GM08714 (cell line): ENCODE results near the gene ENTPD2.
"Not testable (repeated sequence)": the region's sequence is repeated elsewhere in the genome, so short reads cannot be mapped to it uniquely, and the experiment has no call there.

Experiments used
- H3K4me3 ChIP-seq: fragments of 200-500 bp; sonication (Bioruptor generic); 2 replicates; pipeline ENCODE4 v1.5.1; 2014; ENCODE audit warnings: mild to moderate bottlenecking, low read length, inconsistent platforms
- ZNF274 ChIP-seq: IDR thresholded peaks from 2 replicates; pipeline ENCODE4 v1.6.1; 2012; ENCODE audit warnings: mild to moderate bottlenecking, low read depth, low read length

The ENTPD2 gene

DNA sequence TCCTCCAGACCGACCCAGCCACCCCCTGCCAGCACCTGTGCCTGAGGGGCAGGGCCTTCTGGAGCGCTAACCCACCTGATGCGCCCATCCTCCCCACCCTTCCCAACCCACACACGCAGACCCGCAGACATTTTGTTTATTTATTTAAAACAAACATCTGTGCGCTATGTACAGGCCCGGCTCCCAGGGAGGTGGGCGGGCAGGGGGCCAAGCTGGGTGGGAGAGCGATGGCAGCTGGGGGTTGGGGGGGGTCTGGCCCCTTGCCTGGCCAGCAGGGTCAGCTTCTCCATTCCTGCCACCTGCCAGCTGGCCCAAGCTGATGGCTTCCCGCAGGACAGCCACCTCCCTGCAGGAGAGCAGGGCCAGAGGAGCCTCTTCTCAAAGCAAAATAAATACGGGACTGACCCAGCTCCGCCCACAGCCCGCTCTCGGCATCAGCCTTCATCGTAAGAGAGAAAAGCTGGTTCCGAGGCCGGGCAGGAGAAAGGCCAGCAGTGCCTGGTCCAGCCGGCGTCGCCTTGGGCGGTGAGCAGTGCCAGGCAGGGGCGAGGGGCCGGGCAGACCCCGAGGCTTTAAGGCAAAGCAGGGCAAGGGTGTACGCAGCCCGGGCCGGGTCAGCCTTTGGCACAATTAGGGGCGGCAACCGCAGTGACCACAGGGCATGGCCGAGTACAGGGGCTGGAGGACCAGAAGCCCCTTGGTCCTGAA lies 46.6 kb downstream of the ENTPD2 start:
- H3K4me3 ChIP-seq: no peak overlapping the region
- no peak for TF ChIP-seq ZNF274

DNA sequence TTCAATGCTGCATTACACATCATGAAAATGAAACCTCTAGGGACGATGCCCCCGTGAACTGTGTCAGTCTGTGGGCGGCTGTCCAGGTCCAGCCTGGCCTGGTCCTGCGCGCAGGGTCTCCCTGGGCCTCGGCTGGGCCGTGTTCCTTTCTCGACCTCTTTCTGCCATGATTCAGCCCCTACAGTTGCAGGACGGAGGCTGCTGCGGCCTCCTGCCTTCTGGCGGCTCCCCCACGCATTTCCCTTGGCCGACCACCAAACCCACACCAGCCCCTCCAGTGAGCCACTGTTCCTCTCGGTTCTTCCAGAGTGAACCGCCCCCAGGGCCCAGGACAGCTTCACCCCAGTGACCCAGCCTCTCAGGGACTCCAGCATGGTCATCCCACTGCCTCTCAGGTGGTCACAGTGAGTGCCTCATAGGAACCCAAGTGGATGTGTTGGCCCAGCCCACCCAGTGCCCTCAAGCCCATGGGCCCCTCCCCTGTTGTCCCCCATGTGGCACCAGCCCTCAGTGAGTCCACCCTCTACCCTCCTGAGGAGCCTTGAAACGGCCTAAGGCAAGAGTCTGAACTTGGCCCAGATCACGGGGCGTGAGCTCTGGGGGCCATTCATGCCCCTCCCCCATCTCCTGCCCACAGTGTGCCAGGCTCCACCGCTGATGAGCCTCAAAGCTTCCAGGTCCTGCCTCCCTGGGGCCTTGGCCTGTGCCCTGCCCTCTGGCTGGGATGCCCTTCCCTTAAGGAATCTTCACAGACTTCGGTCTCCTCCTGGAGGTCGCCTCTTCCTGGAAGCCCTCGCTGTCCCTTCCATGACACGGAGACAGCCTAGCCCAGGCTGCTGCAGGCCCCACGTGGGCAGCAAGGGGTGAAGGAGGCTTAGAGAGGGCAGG lies 47.5 kb downstream of the ENTPD2 start:
- no peak for TF ChIP-seq ZNF274
- no peak overlapping the region for H3K4me3 ChIP-seq

DNA sequence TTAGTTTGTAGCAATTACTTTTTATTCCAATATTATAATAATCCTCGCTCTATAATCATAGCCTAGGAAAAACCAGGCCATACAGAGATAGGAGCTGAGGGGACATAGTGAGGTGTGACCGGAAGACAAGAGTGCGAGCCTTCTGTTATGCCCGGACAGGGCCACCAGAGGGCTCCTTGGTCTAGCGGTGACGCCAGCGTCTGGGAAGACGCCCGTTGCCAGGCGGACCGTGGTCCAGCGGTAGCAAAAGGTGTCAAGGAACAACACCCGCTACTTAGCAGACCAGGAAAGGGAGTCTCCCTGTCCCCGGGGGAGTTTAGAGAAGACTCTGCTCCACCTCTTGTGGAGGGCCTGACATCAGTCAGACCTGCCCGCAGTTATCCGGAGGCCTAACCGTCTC lies 49.6 kb downstream of the ENTPD2 start:
- H3K4me3 ChIP-seq: not testable (repeated sequence)

DNA sequence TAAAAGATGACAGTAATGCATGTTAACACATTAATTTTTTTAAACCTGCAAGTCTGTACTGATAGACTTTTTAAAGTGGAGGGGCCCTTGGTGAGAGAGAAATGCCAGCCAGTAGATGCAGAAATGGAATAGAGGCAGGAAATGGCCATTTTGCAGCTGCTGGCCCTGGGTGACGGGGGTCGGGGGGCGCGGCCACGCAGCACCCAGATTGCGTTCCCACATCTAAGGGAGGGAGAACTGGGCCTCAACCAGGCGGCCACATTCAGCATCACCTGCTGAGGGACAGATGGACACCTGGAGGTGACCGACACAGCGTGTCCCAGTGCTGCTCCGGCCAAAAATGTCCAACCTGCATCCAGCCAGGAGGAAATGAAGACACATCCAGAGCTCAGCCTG lies 51.2 kb downstream of the ENTPD2 start:
- TF ChIP-seq ZNF274: no peak

DNA sequence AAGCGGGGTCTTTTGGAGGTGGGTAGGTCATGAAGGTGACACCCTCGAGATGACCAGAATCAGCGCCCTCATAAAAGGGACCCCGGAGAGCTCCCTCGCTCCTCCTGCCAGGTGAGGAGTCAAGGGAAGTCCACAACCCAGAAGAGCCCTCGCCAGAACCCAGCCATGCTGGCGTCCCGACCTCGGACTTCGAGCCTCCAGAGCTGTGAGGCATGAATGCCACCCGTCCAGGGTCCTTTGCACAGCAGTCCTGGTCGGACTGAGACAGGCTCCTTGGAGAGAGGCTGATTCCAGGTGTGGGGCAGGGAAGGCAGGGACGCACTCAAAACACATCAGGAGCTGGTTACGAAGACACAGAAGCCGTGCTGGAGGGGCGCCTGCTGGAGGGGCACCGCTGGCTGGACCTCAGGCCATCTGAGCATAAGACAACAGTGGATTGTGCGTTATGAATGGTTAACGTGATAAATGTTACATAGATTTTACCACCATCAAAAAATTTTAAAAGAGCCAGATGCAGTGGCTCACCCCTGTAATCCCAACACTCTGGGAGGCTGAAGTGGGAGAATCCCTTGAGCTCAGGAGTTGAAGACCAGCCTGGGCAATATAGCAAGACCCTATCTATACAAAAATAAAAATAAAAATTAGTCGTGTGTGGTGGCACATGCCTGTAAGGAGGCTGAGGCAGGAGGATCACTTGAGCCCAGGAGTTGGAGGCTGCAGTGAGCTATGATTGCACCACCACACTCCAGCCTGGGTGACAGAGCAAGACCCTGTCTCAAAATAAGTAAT lies 51.8 kb downstream of the ENTPD2 start:
- TF ChIP-seq ZNF274: no peak
- H3K4me3 ChIP-seq: no peak overlapping the region

More for the DNA sequence above, 51.2 kb downstream of the ENTPD2 start:
- H3K4me3 ChIP-seq: no peak overlapping the region

GRCh38 chr9:137000177-137000930 lies 53.5 kb downstream of the ENTPD2 start:
- TF ChIP-seq ZNF274: no peak
- no peak overlapping the region; the same call in 1 of the 2 replicates for H3K4me3 ChIP-seq
